Purkinje cell (primary cell): ENCODE measurements around the gene ETFB. TPM values are rescaled to one million over a fixed set of nuclear protein-coding genes. Genes with fewer than 3 reads are reported as not detected.

ENCODE experiments used
- polyA plus RNA-seq: library from polyadenylated mRNA; unstranded; fragments of >200 nt; fragmentation: Nextera tagmentation; gene quantifications from 2 replicates; pipeline ENCODE4 v1.2.1, GENCODE V29; 2014

ETFB gene
- 75.1 and 77.9 TPM in 2 replicates for polyA plus RNA-seq

GRCh38 chr19:51365965-51366388, at the start of gene ETFB:
ETFB (minus strand) TSS chr19:51366388; CDS start chr19:51366326, 62 bp downstream.

GRCh38 chr19:51387924-51388389, 21.8 kb upstream of the ETFB start, which contains the start of gene LIM2:
LIM2 (minus strand) TSS chr19:51387974; CDS start chr19:51387443, 531 bp downstream.

GRCh38 chr19:51372649-51373504, 6.7 kb upstream of the ETFB start, which contains the start of gene NKG7:
NKG7 (minus strand) TSS chr19:51372654; CDS start chr19:51372535, 119 bp downstream.

GRCh38 chr19:51368366-51369282, 2.4 kb upstream of the ETFB start, which contains the start of gene CLDND2:
CLDND2 (minus strand) TSS chr19:51369003; CDS start chr19:51368577, 426 bp downstream.

GRCh38 chr19:51341976-51342580, 24.1 kb downstream of the ETFB start, which contains the start of gene VSIG10L:
VSIG10L (minus strand) TSS chr19:51342139; CDS start chr19:51342124, 15 bp downstream.

GRCh38 chr19:51311351-51312257, 54.6 kb downstream of the ETFB start, which contains the start of gene IGLON5:
IGLON5 (plus strand) TSS chr19:51311644; CDS start chr19:51311848, 204 bp downstream.

Other genes starting within 250 kb of the ETFB start
- gene SIGLEC9, start 241.5 kb downstream of the ETFB start, polyA plus RNA-seq, result not detected in 2 replicates
- gene SIGLEC7, start 224.1 kb downstream of the ETFB start, polyA plus RNA-seq, result not detected in 2 replicates
- gene CD33, start 141.3 kb downstream of the ETFB start, polyA plus RNA-seq, result not detected in 2 replicates
- gene SIGLECL1, start 115.3 kb downstream of the ETFB start, polyA plus RNA-seq, result not detected in 2 replicates
- 0.32 and 0.78 TPM in 2 replicates for gene IGLON5, start 54.7 kb downstream of the ETFB start, polyA plus RNA-seq
- 0.27 and 0.81 TPM in 2 replicates for gene VSIG10L, start 24.2 kb downstream of the ETFB start, polyA plus RNA-seq
- 3.4 and 9.2 TPM in 2 replicates for gene CLDND2, start 2.6 kb upstream of the ETFB start, polyA plus RNA-seq
- gene NKG7, start 6.3 kb upstream of the ETFB start, polyA plus RNA-seq, result not detected in 2 replicates
- not detected in 2 replicates for gene LIM2, start 21.6 kb upstream of the ETFB start, polyA plus RNA-seq
- gene C19orf84, start 24.2 kb upstream of the ETFB start, polyA plus RNA-seq, result not detected in 2 replicates
- gene SIGLEC10, start 51.3 kb upstream of the ETFB start, polyA plus RNA-seq, result not detected in 2 replicates
- gene SIGLEC8, start 92.1 kb upstream of the ETFB start, polyA plus RNA-seq, result not detected in 2 replicates
- gene CEACAM18, start 112.2 kb upstream of the ETFB start, polyA plus RNA-seq, result not detected in 2 replicates
- gene SIGLEC12, start 135.4 kb upstream of the ETFB start, polyA plus RNA-seq, result not detected in 2 replicates
- gene SIGLEC6, start 165.3 kb upstream of the ETFB start, polyA plus RNA-seq, result not detected in 2 replicates
- gene ZNF175, start 204.9 kb upstream of the ETFB start, polyA plus RNA-seq, result 1.7 and 3.9 TPM in 2 replicates